ENCODE data around the gene MAP2K7.

The MAP2K7 gene

GRCh38 chr19:7866399-7867091, 37.1 kb upstream of the MAP2K7 start:
- no peak for DNase-seq (ENCODE audit: low read depth, low spot score)

- DNase-seq (ENCODE audit: low read depth, low spot score), result no peak
Measured at GRCh38 chr19:7867092-7867844, 36.4 kb upstream of the MAP2K7 start.

- no peak for DNase-seq (ENCODE audit: low read depth, low spot score)
Measured at GRCh38 chr19:7868326-7868670, 35.4 kb upstream of the MAP2K7 start.

GRCh38 chr19:7868671-7869452, 34.8 kb upstream of the MAP2K7 start:
- DNase-seq (ENCODE audit: low read depth, low spot score), result peak; percentile 91

- peak; percentile 82 for DNase-seq (ENCODE audit: low read depth, low spot score)
Measured at GRCh38 chr19:7869453-7869909, 34.2 kb upstream of the MAP2K7 start.

GRCh38 chr19:7869910-7870511, 33.7 kb upstream of the MAP2K7 start:
- DNase-seq (ENCODE audit: low read depth, low spot score), result peak; percentile 89

- DNase-seq (ENCODE audit: low read depth, low spot score), result peak; percentile 93
Measured at GRCh38 chr19:7870571-7871436, 32.9 kb upstream of the MAP2K7 start.

- peak; percentile 97 for DNase-seq (ENCODE audit: low read depth, low spot score)
Measured at GRCh38 chr19:7871437-7872305, 32.0 kb upstream of the MAP2K7 start.

GRCh38 chr19:7872306-7873204, 31.1 kb upstream of the MAP2K7 start:
- DNase-seq (ENCODE audit: low read depth, low spot score), result no peak

GRCh38 chr19:7873304-7874075, 30.2 kb upstream of the MAP2K7 start:
- DNase-seq (ENCODE audit: low read depth, low spot score), result no peak

GRCh38 chr19:7874076-7874896, 29.4 kb upstream of the MAP2K7 start, which contains the start of gene PRR36:
Gene PRR36, minus strand, starts transcription at chr19:7874390. Its CDS starts 701 bp downstream, at chr19:7873689.
- DNase-seq (ENCODE audit: low read depth, low spot score), result peak; percentile 84

- DNase-seq (ENCODE audit: low read depth, low spot score), result no peak
Measured at GRCh38 chr19:7874897-7875273, 28.8 kb upstream of the MAP2K7 start.

- no peak for DNase-seq (ENCODE audit: low read depth, low spot score)
Measured at GRCh38 chr19:7877249-7877836, 26.3 kb upstream of the MAP2K7 start.

- DNase-seq (ENCODE audit: low read depth, low spot score), result no peak
Measured at GRCh38 chr19:7879111-7879807, 24.4 kb upstream of the MAP2K7 start.

- no peak for DNase-seq (ENCODE audit: low read depth, low spot score)
Measured at GRCh38 chr19:7879836-7880235, 23.8 kb upstream of the MAP2K7 start.

GRCh38 chr19:7881910-7882309, 21.8 kb upstream of the MAP2K7 start:
- DNase-seq (ENCODE audit: low read depth, low spot score), result no peak
